ENCODE results near the gene C1orf21.

DNA sequence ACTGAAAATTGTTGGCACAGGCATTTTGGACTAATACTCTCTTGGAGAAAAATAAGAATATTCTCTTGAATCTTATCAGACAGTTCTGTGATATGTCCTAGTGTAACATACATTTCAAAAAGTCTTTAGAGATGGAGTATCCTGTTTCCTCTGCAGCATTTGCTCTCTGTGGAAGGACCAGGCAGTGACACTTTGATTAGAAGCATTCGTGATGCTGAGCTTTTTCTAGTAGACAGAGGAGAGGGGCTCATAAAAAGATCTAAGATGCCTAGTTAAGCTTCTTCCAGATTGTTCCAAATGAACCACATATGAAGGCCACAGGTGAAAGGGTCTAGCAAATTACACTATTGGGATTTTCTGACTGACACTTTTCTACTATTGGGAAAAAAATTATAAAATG lies 120.3 kb downstream of the C1orf21 start:
- TF ChIP-seq ZNF8 (CRISPR knock-in tag; IDR thresholded peaks at IDR 0.05): no peak
- no peak for TF ChIP-seq ZFP30 (CRISPR knock-in tag; IDR thresholded peaks at IDR 0.05)
- TF ChIP-seq, protein P1, sequence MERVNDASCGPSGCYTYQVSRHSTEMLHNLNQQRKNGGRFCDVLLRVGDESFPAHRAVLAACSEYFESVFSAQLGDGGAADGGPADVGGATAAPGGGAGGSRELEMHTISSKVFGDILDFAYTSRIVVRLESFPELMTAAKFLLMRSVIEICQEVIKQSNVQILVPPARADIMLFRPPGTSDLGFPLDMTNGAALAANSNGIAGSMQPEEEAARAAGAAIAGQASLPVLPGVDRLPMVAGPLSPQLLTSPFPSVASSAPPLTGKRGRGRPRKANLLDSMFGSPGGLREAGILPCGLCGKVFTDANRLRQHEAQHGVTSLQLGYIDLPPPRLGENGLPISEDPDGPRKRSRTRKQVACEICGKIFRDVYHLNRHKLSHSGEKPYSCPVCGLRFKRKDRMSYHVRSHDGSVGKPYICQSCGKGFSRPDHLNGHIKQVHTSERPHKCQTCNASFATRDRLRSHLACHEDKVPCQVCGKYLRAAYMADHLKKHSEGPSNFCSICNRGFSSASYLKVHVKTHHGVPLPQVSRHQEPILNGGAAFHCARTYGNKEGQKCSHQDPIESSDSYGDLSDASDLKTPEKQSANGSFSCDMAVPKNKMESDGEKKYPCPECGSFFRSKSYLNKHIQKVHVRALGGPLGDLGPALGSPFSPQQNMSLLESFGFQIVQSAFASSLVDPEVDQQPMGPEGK (CRISPR knock-in tag; IDR thresholded peaks at IDR 0.05; ENCODE audit: borderline replicate concordance): no peak
- TF ChIP-seq RARB (CRISPR knock-in tag; IDR thresholded peaks at IDR 0.05): no peak
- TF ChIP-seq, protein P2, sequence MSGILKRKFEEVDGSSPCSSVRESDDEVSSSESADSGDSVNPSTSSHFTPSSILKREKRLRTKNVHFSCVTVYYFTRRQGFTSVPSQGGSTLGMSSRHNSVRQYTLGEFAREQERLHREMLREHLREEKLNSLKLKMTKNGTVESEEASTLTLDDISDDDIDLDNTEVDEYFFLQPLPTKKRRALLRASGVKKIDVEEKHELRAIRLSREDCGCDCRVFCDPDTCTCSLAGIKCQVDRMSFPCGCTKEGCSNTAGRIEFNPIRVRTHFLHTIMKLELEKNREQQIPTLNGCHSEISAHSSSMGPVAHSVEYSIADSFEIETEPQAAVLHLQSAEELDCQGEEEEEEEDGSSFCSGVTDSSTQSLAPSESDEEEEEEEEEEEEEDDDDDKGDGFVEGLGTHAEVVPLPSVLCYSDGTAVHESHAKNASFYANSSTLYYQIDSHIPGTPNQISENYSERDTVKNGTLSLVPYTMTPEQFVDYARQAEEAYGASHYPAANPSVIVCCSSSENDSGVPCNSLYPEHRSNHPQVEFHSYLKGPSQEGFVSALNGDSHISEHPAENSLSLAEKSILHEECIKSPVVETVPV (CRISPR knock-in tag; IDR thresholded peaks at IDR 0.05): no peak
- no peak for TF ChIP-seq SNAI2 (CRISPR knock-in tag; IDR thresholded peaks at IDR 0.05)
- no peak for TF ChIP-seq TOX (CRISPR knock-in tag; IDR thresholded peaks at IDR 0.05; ENCODE audit: borderline replicate concordance)
- no peak for TF ChIP-seq ESRRG (CRISPR knock-in tag; IDR thresholded peaks at IDR 0.05)
- TF ChIP-seq, protein P3, sequence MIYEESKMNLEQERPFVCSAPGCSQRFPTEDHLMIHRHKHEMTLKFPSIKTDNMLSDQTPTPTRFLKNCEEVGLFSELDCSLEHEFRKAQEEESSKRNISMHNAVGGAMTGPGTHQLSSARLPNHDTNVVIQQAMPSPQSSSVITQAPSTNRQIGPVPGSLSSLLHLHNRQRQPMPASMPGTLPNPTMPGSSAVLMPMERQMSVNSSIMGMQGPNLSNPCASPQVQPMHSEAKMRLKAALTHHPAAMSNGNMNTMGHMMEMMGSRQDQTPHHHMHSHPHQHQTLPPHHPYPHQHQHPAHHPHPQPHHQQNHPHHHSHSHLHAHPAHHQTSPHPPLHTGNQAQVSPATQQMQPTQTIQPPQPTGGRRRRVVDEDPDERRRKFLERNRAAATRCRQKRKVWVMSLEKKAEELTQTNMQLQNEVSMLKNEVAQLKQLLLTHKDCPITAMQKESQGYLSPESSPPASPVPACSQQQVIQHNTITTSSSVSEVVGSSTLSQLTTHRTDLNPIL (CRISPR knock-in tag; IDR thresholded peaks at IDR 0.05; ENCODE audit: low read depth): no peak
- TF ChIP-seq ISL1 (CRISPR knock-in tag; IDR thresholded peaks at IDR 0.05): no peak
- TF ChIP-seq BACH2 (CRISPR knock-in tag; IDR thresholded peaks at IDR 0.05; ENCODE audit: borderline replicate concordance): no peak
- TF ChIP-seq ZC3H10 (CRISPR knock-in tag; IDR thresholded peaks at IDR 0.05): no peak
- no peak for TF ChIP-seq ZFP3 (CRISPR knock-in tag; IDR thresholded peaks at IDR 0.05)
